GM08714 (cell line): ENCODE data around the gene GART.

ENCODE experiments used
- H3K4me3 ChIP-seq: fragments of 200-500 bp; sonication (Bioruptor generic); 2 replicates; pipeline ENCODE4 v1.5.1; 2014; ENCODE audit warnings: mild to moderate bottlenecking, low read length, inconsistent platforms
- ZNF274 ChIP-seq: IDR thresholded peaks from 2 replicates; pipeline ENCODE4 v1.6.1; 2012; ENCODE audit warnings: mild to moderate bottlenecking, low read depth, low read length

Gene GART

GRCh38 chr21:33544451-33545195 is 2.7 kb upstream of the GART start:
- TF ChIP-seq ZNF274 = no peak
- H3K4me3 ChIP-seq = peak overlapping the region; percentile 82; the same call in 1 of the 2 replicates

- peak overlapping the region; percentile 82 for H3K4me3 ChIP-seq
- TF ChIP-seq ZNF274 = no peak
Measured at GRCh38 chr21:33543505-33544129, 1.7 kb upstream of the GART start.

DNA sequence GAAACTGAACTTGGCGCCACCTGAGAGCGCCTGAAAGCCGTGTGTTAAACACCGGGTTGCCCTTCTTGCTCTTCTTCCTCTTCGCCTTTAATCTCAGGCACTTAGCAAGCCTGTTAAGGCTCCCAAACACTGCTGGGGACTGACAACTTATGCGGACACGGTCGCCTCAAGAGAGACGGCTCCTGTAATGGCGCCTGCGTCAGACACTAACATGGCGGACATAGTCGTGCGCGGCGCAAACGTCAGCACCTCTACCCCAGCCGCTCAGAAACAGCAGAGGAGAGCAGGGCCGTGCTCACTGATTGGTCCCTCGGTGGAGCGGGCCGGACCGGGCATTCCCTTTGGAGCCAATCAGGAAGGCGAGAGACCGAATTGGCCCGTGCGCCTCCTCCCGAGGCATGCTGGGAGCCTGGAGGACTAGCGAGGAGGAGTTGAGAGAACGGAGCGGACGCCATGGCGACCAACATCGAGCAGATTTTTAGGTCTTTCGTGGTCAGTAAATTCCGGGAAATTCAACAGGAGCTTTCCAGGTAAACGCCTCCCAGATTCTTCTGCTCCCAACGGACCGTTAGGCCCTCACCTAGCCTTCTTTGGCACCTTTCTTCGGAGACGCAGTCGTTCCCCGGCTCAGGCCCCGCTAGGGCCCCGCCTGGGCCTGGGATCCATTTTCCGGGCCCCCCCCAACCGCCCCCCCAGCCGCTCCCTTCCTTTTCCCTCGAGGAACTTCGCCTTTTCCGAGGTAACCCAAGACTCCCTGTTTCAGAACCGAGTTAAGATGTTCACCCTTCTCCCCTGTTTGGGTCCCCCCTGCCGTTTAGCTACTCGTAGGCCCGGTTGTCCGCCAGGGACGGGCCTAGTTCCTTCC is 955 bp upstream of the GART start, which contains the start of gene SON:
SON (plus strand) TSS at position 399 of the 865 bp plus-strand sequence; CDS start at position 454, 55 bp downstream.
- no peak for TF ChIP-seq ZNF274
- peak within 1 kb of the TSS; percentile 85 for H3K4me3 ChIP-seq

DNA sequence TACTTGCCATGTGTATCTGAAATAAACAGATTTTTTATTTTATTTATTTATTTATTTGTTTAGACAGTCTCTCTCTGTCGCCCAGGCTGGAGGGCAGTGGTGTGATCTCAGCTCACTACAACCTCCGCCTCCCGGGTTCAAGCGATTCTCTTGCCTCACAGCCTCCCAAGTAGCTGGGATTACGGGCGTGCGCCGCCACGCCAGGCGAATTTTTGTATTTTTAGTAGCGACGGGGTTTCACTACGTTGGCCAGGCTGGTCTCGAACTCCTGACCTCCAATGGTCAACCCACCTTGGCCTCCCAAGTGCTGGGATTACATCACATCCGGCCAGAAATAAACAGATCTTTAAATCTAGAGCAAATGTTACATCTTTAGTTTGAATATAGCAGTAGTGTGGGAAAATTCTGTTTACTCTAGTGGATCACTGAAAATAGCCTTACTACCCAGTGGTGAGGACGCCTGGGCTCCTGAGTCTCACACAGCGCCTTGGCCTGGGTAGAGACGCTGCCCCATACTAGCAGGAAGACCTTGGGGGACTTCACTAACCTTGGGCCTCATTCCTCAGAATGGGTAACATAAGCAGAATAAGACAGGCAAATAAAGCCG is 709 bp downstream of the GART start:
- TF ChIP-seq ZNF274 = no peak
- H3K4me3 ChIP-seq = peak overlapping the region; percentile 85

GRCh38 chr21:33540711-33541104 is 1.2 kb downstream of the GART start:
- no peak for TF ChIP-seq ZNF274
- H3K4me3 ChIP-seq = peak overlapping the region; percentile 85

GRCh38 chr21:33539616-33540015 is 2.3 kb downstream of the GART start:
- TF ChIP-seq ZNF274 = no peak
- H3K4me3 ChIP-seq = no peak overlapping the region

DNA sequence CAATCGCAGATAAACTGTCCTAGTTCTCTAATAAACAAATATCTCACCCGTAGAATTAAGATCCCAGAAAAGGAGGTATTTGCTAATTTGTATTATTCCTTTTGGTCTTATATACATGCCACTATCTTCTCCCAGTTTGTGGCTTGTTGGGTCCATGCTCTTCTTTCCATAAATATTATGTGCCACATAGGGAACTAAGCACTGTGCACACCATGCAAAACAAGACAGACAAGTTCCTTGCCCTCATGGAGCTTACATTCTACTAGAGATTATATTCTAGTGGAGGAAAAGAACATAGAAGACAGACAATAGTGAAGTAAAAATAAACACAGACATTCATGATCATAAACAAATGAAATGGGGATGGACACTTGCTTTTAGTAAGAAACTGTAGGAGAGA is 4.7 kb downstream of the GART start:
- no peak overlapping the region for H3K4me3 ChIP-seq
- no peak for TF ChIP-seq ZNF274

DNA sequence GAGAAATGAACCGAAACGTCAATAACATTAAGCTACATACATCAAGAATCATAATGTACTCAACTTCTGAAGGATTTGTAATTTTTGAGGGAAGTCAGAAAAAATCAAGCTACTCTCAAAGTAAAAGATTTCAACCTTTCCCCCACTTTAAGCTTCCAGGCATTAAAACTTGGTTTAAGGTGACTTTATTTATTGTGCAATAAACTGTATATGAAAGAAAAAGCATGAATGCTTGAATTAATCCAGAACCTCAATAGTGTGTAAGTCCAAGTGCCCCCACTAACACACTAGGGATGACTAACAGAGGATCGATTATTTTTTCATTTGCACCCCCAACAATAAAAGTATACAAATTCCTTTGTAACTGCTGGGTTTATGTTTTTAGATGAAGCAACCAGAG is 10.9 kb downstream of the GART start:
- TF ChIP-seq ZNF274 = no peak
- H3K4me3 ChIP-seq = no peak overlapping the region

DNA sequence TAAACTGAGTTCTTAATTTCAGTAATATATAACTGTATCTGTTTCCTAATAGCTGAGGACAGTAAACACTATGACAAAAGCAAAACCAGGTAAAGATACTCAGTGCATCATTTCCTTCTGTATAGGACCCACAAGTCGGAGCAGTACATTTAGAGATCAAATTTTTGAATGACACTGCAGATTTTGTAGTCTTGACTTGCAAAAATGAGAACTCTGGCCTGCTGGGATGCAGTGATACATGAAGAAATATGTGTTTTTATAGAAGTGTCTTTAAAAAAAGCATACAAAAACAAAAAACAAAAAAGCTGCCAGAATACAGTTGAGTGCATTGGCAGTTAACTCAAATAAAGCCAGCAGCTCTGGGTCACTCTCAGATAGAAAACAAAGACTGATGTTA is 19.0 kb downstream of the GART start:
- H3K4me3 ChIP-seq = no peak overlapping the region
- no peak for TF ChIP-seq ZNF274

- no peak for TF ChIP-seq ZNF274
- H3K4me3 ChIP-seq = no peak overlapping the region
Measured at GRCh38 chr21:33522297-33522952, 19.5 kb downstream of the GART start.

GRCh38 chr21:33518899-33519298 is 23.0 kb downstream of the GART start:
- no peak for TF ChIP-seq ZNF274
- no peak overlapping the region for H3K4me3 ChIP-seq

DNA sequence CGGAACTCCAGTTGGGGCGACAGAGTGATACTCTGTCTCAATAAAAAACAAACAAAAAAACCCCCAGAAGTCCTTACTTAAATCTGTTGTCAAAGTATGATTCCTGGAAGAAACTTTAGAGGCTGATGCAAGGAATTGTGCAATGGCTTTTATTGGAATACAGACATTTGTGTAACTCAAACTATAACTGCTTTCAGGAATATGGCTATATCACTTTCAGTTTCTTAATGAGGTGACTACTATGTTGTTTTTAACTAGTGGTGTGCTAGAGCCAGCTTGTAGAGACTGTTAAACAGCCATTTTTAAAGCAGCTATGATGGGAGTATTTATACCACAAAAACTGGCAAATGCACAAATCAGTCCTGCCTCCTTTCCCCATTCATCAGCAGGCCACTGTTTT is 27.7 kb downstream of the GART start:
- TF ChIP-seq ZNF274 = no peak
- H3K4me3 ChIP-seq = no peak overlapping the region

GRCh38 chr21:33512481-33512880 is 29.4 kb downstream of the GART start:
- no peak for TF ChIP-seq ZNF274
- H3K4me3 ChIP-seq = no peak overlapping the region

DNA sequence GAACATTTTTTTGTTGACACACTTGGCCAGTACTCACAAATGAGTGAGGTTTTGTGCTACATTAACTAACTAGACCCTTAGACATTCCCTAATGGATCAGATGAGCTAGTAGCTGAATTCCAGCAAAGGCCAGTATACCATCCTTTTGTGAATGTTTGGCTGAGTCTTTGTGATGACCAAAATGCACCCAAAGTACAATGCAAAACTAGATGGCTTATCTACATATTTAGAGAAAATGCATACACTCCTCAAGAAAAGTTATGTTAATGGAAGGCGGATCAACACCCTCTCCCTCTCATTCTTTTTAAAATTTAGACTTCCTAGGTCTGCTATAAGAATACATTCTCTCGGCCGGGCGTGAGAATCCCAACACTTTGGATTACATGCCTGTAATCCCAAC is 30.3 kb downstream of the GART start:
- TF ChIP-seq ZNF274 = no peak
- no peak overlapping the region for H3K4me3 ChIP-seq
